ENCODE data around the gene CAPN8.

The CAPN8 gene

GRCh38 chr1:223710179-223711133, 45.0 kb upstream of the CAPN8 start:
- H3K27ac ChIP-seq (ENCODE audit: insufficient read depth, low read depth, low read length, poor library complexity, severe bottlenecking) = no peak overlapping the region
- no peaks in the 10 kb centered on the region for H3K9me3 ChIP-seq (ENCODE audit: control insufficient read depth, low read length)
- no peak overlapping the region for H3K4me3 ChIP-seq (ENCODE audit: insufficient read depth, low read depth, low read length)
- 90 to 93% methylated on average over 12 of the region's 12 CpGs for WGBS, 2 experiments
- H3K27me3 ChIP-seq (ENCODE audit: control insufficient read depth, insufficient read depth, low read length, poor library complexity, severe bottlenecking) = peaks cover 11% of the 10 kb centered on the region
- H3K4me1 ChIP-seq (ENCODE audit: control insufficient read depth, insufficient read depth, low read length) = peaks cover 18% of the 10 kb centered on the region
- H3K36me3 ChIP-seq (ENCODE audit: control insufficient read depth, insufficient read depth, low read length) = no peaks in the 10 kb centered on the region

- 94 to 97% methylated on average over 3 of the region's 3 CpGs for WGBS, 2 experiments
Observed at GRCh38 chr1:223709598-223709997, 44.1 kb upstream of the CAPN8 start.

GRCh38 chr1:223708651-223709268, 43.3 kb upstream of the CAPN8 start:
- 96 to 98% methylated on average over 3 of the region's 3 CpGs for WGBS, 2 experiments
- Histone ChIP-seq H3K9me3 (ENCODE audit: control insufficient read depth, low read length) (no peaks in the 10 kb centered on the region), H3K27me3 (ENCODE audit: control insufficient read depth, insufficient read depth, low read length, poor library complexity, severe bottlenecking) (peaks cover 7% of the 10 kb centered on the region), H3K27ac (ENCODE audit: insufficient read depth, low read depth, low read length, poor library complexity, severe bottlenecking) (no peak overlapping the region), H3K4me3 (ENCODE audit: insufficient read depth, low read depth, low read length) (no peak overlapping the region), H3K4me1 (ENCODE audit: control insufficient read depth, insufficient read depth, low read length) (peaks cover 20% of the 10 kb centered on the region), H3K36me3 (ENCODE audit: control insufficient read depth, insufficient read depth, low read length) (no peaks in the 10 kb centered on the region)

More at GRCh38 chr1:223709598-223709997, 44.1 kb upstream of the CAPN8 start:
- Histone ChIP-seq H3K27me3 (ENCODE audit: control insufficient read depth, insufficient read depth, low read length, poor library complexity, severe bottlenecking) (peaks cover 11% of the 10 kb centered on the region), H3K9me3 (ENCODE audit: control insufficient read depth, low read length) (no peaks in the 10 kb centered on the region), H3K4me3 (ENCODE audit: insufficient read depth, low read depth, low read length) (no peak overlapping the region), H3K27ac (ENCODE audit: insufficient read depth, low read depth, low read length, poor library complexity, severe bottlenecking) (no peak overlapping the region), H3K4me1 (ENCODE audit: control insufficient read depth, insufficient read depth, low read length) (peaks cover 20% of the 10 kb centered on the region), H3K36me3 (ENCODE audit: control insufficient read depth, insufficient read depth, low read length) (no peaks in the 10 kb centered on the region)

- no peaks in the 10 kb centered on the region for H3K36me3 ChIP-seq (ENCODE audit: control insufficient read depth, insufficient read depth, low read length)
- H3K27me3 ChIP-seq (ENCODE audit: control insufficient read depth, insufficient read depth, low read length, poor library complexity, severe bottlenecking) = peaks cover 4% of the 10 kb centered on the region
- H3K4me1 ChIP-seq (ENCODE audit: control insufficient read depth, insufficient read depth, low read length) = peaks cover 16% of the 10 kb centered on the region
- H3K9me3 ChIP-seq (ENCODE audit: control insufficient read depth, low read length) = no peaks in the 10 kb centered on the region
- no peak overlapping the region for H3K27ac ChIP-seq (ENCODE audit: insufficient read depth, low read depth, low read length, poor library complexity, severe bottlenecking)
- 92 to 94% methylated on average over 5 of the region's 5 CpGs for WGBS, 2 experiments
- no peak overlapping the region for H3K4me3 ChIP-seq (ENCODE audit: insufficient read depth, low read depth, low read length)
Observed at GRCh38 chr1:223708001-223708359, 42.5 kb upstream of the CAPN8 start.

- peaks cover 16% of the 10 kb centered on the region for H3K4me1 ChIP-seq (ENCODE audit: control insufficient read depth, insufficient read depth, low read length)
- no peaks in the 10 kb centered on the region for H3K27me3 ChIP-seq (ENCODE audit: control insufficient read depth, insufficient read depth, low read length, poor library complexity, severe bottlenecking)
- no peak overlapping the region for H3K4me3 ChIP-seq (ENCODE audit: insufficient read depth, low read depth, low read length)
- H3K36me3 ChIP-seq (ENCODE audit: control insufficient read depth, insufficient read depth, low read length) = no peaks in the 10 kb centered on the region
- WGBS, 2 experiments = 69 to 78% methylated on average over 6 of the region's 6 CpGs
- H3K27ac ChIP-seq (ENCODE audit: insufficient read depth, low read depth, low read length, poor library complexity, severe bottlenecking) = no peak overlapping the region
- no peaks in the 10 kb centered on the region for H3K9me3 ChIP-seq (ENCODE audit: control insufficient read depth, low read length)
Observed at GRCh38 chr1:223707256-223708000, 41.9 kb upstream of the CAPN8 start.

GRCh38 chr1:223706077-223706973, 40.8 kb upstream of the CAPN8 start:
- no peak overlapping the region for H3K27ac ChIP-seq (ENCODE audit: insufficient read depth, low read depth, low read length, poor library complexity, severe bottlenecking)
- no peaks in the 10 kb centered on the region for H3K9me3 ChIP-seq (ENCODE audit: control insufficient read depth, low read length)
- H3K4me1 ChIP-seq (ENCODE audit: control insufficient read depth, insufficient read depth, low read length) = peaks cover 16% of the 10 kb centered on the region
- no peaks in the 10 kb centered on the region for H3K36me3 ChIP-seq (ENCODE audit: control insufficient read depth, insufficient read depth, low read length)
- H3K4me3 ChIP-seq (ENCODE audit: insufficient read depth, low read depth, low read length) = no peak overlapping the region
- H3K27me3 ChIP-seq (ENCODE audit: control insufficient read depth, insufficient read depth, low read length, poor library complexity, severe bottlenecking) = no peaks in the 10 kb centered on the region
- WGBS, 2 experiments = 78 to 82% methylated on average over 12 of the region's 12 CpGs

GRCh38 chr1:223704921-223705878, 39.7 kb upstream of the CAPN8 start:
- peaks cover 16% of the 10 kb centered on the region for H3K4me1 ChIP-seq (ENCODE audit: control insufficient read depth, insufficient read depth, low read length)
- H3K9me3 ChIP-seq (ENCODE audit: control insufficient read depth, low read length) = no peaks in the 10 kb centered on the region
- no peak overlapping the region for H3K4me3 ChIP-seq (ENCODE audit: insufficient read depth, low read depth, low read length)
- no peaks in the 10 kb centered on the region for H3K36me3 ChIP-seq (ENCODE audit: control insufficient read depth, insufficient read depth, low read length)
- WGBS, 2 experiments = 84 to 92% methylated on average over 8 of the region's 8 CpGs
- no peaks in the 10 kb centered on the region for H3K27me3 ChIP-seq (ENCODE audit: control insufficient read depth, insufficient read depth, low read length, poor library complexity, severe bottlenecking)
- H3K27ac ChIP-seq (ENCODE audit: insufficient read depth, low read depth, low read length, poor library complexity, severe bottlenecking) = no peak overlapping the region

- H3K27ac ChIP-seq (ENCODE audit: insufficient read depth, low read depth, low read length, poor library complexity, severe bottlenecking) = no peak overlapping the region
Observed at GRCh38 chr1:223703668-223704013, 38.1 kb upstream of the CAPN8 start.

More at GRCh38 chr1:223703668-223704013, 38.1 kb upstream of the CAPN8 start:
- WGBS, 2 experiments = 78 to 79% methylated on average over 1 of the region's 1 CpG
- H3K4me1 ChIP-seq (ENCODE audit: control insufficient read depth, insufficient read depth, low read length) = peaks cover 16% of the 10 kb centered on the region
- no peaks in the 10 kb centered on the region for H3K9me3 ChIP-seq (ENCODE audit: control insufficient read depth, low read length)
- H3K36me3 ChIP-seq (ENCODE audit: control insufficient read depth, insufficient read depth, low read length) = no peaks in the 10 kb centered on the region
- no peak overlapping the region for H3K4me3 ChIP-seq (ENCODE audit: insufficient read depth, low read depth, low read length)
- H3K27me3 ChIP-seq (ENCODE audit: control insufficient read depth, insufficient read depth, low read length, poor library complexity, severe bottlenecking) = no peaks in the 10 kb centered on the region
